K562 (cell line): Measurements from ENCODE around the gene FRRS1. TPM values are rescaled to one million over a fixed set of nuclear protein-coding genes. Genes with fewer than 3 reads are reported as not detected.
A peak's percentile ranks its signal among the peaks of the same experiment; 100 is the strongest.

Experiments
- ARHGAP35 ChIP-seq: fragments of 450-650 bp; IDR thresholded peaks from 2 replicates; pipeline ENCODE4 v1.6.1; 2018; ENCODE audit not compliant: partially characterized antibody
- CHAMP1 ChIP-seq: fragments of 450-650 bp; IDR thresholded peaks from 2 replicates; pipeline ENCODE4 v1.6.1; 2016; ENCODE audit warnings: mild to moderate bottlenecking
- CREM ChIP-seq: IDR thresholded peaks from 2 replicates; pipeline ENCODE4 v1.6.1; 2014; ENCODE audit warnings: antibody characterized with exemption, low read depth
- CTCF ChIP-seq, 3 experiments: IDR thresholded peaks in 2 of 3; conservative IDR thresholded peaks in 1 of 3; 2 replicates each; pipeline ENCODE4 v1.5.1; 2011 to 2012; ENCODE audit warnings: low read length in 3 of 3, mild to moderate bottlenecking in 3 of 3, control low read depth in 2 of 3, improper control_type of control experiment in 1 of 3, inconsistent platforms in 1 of 3, low read depth in 1 of 3, mixed read lengths in 1 of 3, moderate library complexity in 1 of 3; ENCODE audit not compliant: insufficient read depth in 2 of 3
- MNT ChIP-seq, 2 experiments: fragments of 450-650 bp; conservative IDR thresholded peaks; 2 replicates each; pipeline ENCODE4 v1.6.1; 2017; ENCODE audit warnings: mild to moderate bottlenecking in 2 of 2, moderate library complexity in 2 of 2
- NFIC ChIP-seq: fragments of 450-650 bp; IDR thresholded peaks from 2 replicates; pipeline ENCODE4 v1.6.1; 2017; ENCODE audit warnings: mild to moderate bottlenecking, inconsistent platforms
- RAD21 ChIP-seq, 2 experiments: fragments of 250-450 bp in 1 of 2; fragments of 450-650 bp in 1 of 2; sonication (Bioruptor Pico) in 1 of 2; formaldehyde crosslinking in 1 of 2; IDR thresholded peaks in 1 of 2; conservative IDR thresholded peaks in 1 of 2; 2 replicates each; pipeline versions ENCODE4 v1.4.0 to v1.8.0; 2020 to 2022; ENCODE audit warnings: mild to moderate bottlenecking in 2 of 2, moderate library complexity in 1 of 2
- REST ChIP-seq, 2 experiments: fragments of 450-650 bp; formaldehyde crosslinking in 1 of 2; IDR thresholded peaks; 2 replicates each; pipeline versions ENCODE4 v1.4.0 to v1.6.1; 2014 to 2020; ENCODE audit warnings: mild to moderate bottlenecking in 2 of 2, borderline replicate concordance in 1 of 2, low read depth in 1 of 2
- ZFP36 ChIP-seq: fragments of 150-350 bp; IDR thresholded peaks from 2 replicates; pipeline ENCODE4 v1.6.1; 2018; ENCODE audit warnings: low read length, low read depth; ENCODE audit not compliant: partially characterized antibody
- ZNF511 ChIP-seq: sonication (generic); formaldehyde crosslinking; IDR thresholded peaks from 2 replicates; pipeline ENCODE4 v1.8.0; 2022; ENCODE audit warnings: mild to moderate bottlenecking, missing genetic modification reagents
- polyA plus RNA-seq, 8 experiments: library from polyadenylated mRNA; depleted of rRNA in 4 of 8; stranded (reverse) in 5 of 8; unstranded in 3 of 8; fragments of >200 nt; fragmentation: Nextera tagmentation in 2 of 8; fragmentation: Illumina TruSeq in 1 of 8; extraction: Ambion mirVana in 2 of 8; extraction: Trizol in 1 of 8; gene quantifications; 2 replicates each; pipeline versions ENCODE4 v1.2.1 to v1.2.3, GENCODE V29; 2011 to 2014; ENCODE audit warnings: inconsistent platforms in 1 of 8, missing spikeins in 1 of 8
- total RNA-seq, 7 experiments: library from RNA; depleted of rRNA in 6 of 7; stranded (reverse); fragments of >200 nt in 6 of 7; fragmentation: Illumina TruSeq in 2 of 7; extraction: Trizol in 2 of 7; gene quantifications; 2 replicates each; pipeline versions ENCODE4 v1.2.1 to v1.2.3, GENCODE V29; 2011 to 2021; ENCODE audit warnings: low replicate concordance in 1 of 7

The FRRS1 gene
- total and polyA plus RNA-seq, 9 of the 15 experiments (the other 6 are each of a cell fraction or from before 2014, with no cell fraction given), result 0.87 to 54.0 (median 23.7) TPM

GRCh38 chr1:99685516-99686180, 80.8 kb downstream of the FRRS1 start (continued):
- TF ChIP-seq REST (IDR thresholded peaks at IDR 0.05; ENCODE audit: borderline replicate concordance) (peak; percentile 67), REST (CRISPR knock-in tag; IDR thresholded peaks at IDR 0.05; ENCODE audit: low read depth) (no peak), RAD21 (CRISPR knock-in tag; conservative IDR thresholded peaks at IDR 0.05 in 1 of 2, IDR thresholded peaks at IDR 0.05 in 1 of 2) (peak; percentile 46 to 79), CHAMP1 (0 out of 2 replicates have a peak, but pooled peaks have one; percentile 33), ZNF511 (CRISPR knock-in tag) (no peak), MNT (conservative IDR thresholded peaks at IDR 0.05) (0 out of 4 replicates have a peak, but pooled peaks of 1 of the 2 experiments have one; percentile 32), CREM (0 out of 2 replicates have a peak, but pooled peaks have one; percentile 22), ZFP36 (peak; percentile 36), ARHGAP35 (no peak), CTCF (IDR thresholded peaks at IDR 0.05 in 2 of 3, conservative IDR thresholded peaks at IDR 0.05 in 1 of 3; ENCODE audit: insufficient read depth in 2 of 3, low read depth in 1 of 3, low read length in 3 of 3) (peak; percentile 65 to 82 (median 70)), NFIC (no peak)
